Right hindlimb (tissue), 1 donor: ENCODE results near the gene CTBP2.

Experiments
- DNase-seq: peaks from one replicate; pipeline ENCODE4 v3.0.0-alpha.2; 2018

CTBP2 gene

DNA sequence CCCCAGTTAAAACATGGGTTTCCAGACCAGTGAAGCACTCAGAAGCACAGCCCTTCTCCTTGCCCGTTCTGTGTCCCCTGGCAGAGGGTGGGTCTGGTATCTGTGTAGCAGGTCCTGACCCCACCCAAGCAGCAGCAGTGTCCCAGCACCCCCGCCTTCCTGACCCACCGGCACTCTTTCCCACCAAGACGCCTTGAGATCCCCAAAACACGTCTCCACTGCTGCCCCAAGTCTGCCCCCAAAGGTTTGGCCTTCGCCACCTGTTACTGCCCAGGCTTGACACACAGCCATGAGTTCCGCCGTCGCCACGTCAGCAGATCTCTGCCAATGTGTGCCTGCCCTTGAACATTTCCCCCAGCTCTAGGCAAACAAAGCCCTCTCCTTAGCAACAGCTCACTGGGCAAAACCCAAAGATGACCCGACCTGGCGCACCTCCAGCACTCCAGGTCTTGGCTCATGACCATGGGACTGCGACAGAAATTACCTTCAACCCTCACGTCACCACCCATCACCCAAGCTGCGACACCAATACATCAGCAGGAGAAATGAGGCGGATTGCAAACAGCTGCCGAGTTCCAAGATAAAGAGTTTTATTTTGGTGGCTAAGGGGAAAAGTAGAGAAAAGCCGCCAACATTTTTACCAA is 75.6 kb downstream of the CTBP2 start:
- DNase-seq, result peak; percentile 68

DNA sequence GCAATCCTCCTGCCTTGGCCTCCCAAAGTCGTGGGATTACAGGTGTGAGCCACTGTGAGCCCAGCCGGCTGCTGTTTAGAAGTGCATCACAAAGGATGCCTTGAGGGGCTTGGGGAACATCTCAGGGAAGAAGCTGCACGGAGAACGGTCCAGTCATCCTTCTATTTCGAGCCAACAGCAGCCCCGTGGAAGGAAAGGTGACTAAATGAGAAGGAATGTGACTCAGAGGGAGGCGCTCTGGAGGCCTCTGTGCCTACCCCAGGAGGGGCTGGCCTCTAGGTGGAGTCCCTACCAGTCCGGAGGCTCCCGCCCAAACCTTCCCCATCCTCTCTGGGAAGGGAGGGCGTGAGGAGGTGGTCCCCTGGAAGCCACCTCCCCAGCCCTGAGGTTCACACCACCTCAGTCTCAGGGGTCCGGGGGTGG is 76.2 kb downstream of the CTBP2 start:
- DNase-seq, result peak; percentile 47

DNA sequence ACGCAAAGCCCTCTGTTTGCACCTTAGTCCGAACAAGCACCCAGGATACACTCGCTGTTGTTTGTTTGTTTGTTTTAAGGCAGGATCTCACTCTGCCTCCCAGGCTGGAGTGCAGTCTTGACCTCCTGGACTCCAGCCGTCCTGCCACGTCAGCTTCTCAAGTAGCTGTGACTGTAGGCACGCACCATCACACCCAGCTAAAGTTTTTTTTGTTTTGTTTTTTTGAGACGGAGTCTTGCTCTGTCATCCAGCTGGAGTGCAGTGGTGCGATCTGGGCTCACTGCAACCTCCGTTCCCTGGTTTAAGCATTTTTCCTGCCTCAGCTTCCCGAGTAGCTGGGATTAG is 76.8 kb downstream of the CTBP2 start:
- no peak for DNase-seq

DNA sequence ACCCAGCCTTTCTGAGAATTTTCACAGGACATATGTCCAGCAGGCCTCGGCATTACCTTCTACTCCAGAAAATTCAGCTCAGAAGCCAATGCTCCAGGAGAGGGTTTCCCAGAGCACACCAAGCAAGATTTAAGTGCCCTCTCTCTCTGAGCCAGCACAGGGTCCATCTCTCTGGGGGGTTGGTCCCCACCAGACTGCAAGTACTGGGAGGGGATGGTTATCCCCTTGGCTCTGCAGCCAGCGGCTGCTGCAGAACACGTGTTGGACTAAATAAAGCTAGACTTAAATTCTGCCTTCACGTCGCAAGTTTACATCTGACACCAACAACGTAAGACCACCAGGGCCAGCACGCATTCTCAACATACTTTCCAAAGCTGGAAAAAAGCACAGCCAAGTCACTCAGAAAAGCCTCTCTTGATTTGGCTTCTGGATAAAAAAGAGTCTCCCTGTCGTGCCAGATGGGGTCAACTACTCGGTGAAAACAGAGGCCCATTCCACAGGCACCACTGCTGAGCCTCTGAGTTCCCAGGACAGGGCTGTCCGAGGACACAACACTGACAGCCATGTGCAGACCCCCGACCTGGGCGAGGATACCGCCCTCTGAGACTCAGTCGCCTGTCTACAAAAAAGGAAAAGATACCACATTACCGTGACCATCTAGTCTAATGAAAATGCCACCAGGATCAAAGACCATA is 77.3 kb downstream of the CTBP2 start:
- peak; percentile 45 for DNase-seq

DNA sequence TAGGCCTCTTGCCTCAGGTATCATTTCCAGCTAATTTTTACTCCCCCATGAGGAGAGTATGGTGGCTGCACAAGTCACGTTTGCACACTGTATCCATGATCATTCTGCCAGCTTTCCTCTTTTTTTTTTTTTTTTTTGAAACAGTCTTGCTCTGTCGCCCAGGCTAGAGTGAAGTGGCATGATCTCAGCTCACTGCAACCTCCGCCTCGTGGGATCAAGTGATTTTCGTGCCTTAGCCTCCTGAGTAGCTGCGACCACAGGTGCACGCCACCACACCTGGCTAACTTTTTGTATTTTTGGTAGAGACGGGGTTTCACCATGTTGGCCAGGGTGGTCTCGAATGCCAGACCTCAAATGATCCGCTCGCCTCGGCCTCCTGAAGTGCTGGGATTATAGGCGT is 77.9 kb downstream of the CTBP2 start:
- DNase-seq, result peak; percentile 9

DNA sequence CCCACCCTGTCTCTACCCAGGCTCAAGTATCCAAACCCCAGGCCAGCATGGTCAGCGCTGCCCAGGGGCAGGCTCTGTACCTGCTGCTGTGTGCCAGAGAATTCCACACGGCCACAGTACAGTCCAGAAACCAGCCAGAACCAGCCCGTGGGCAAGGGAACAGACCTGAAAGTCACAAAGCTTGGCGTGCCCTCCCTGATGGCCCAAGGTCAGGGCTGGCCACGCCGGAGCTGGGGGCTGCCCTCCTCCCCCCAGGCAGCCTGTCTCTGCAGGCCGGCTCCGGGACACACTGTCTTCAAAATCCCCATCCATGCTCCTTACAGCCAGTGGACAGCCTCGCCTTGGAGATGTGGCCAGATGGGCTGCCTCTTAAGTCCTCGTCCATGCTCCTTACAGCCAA is 78.4 kb downstream of the CTBP2 start:
- no peak for DNase-seq

DNA sequence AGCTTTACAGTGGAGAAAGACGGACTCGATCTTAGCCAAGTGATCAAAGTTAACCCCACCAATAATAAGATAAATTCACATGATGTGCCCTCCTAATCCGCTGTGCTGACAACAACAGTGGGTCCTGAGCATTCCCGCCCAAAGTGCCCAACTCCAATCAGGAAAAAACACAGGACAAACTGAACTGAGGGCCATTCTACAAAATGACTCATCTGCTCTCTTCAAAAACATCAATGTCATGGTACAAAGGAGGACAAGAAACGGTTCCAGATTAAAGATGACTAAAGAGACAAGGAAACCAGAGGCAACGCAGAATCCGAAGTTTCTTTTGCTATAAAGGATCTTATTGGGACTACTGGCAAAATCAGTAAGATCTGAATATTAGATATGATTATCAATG is 79.4 kb downstream of the CTBP2 start:
- no peak for DNase-seq

DNA sequence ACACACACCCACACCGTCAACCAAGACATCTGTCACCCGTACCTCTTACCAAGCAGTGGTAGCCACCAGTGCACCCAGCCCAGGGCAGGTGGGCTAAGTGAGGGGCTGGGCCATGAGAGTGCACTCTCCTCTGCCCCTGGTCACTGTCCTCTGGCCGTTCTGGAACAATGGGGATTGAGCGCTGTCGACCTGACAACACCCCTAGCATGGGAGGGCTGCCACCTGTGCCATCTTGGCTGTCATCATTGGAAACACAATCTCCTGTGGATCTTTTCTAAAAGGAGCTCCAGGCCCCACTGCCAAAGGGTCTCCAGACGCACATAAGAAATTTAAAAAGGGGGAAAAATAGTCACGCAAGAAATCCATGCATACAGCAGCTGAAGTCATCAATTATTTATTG is 80.1 kb downstream of the CTBP2 start:
- DNase-seq, result peak; percentile 5

DNA sequence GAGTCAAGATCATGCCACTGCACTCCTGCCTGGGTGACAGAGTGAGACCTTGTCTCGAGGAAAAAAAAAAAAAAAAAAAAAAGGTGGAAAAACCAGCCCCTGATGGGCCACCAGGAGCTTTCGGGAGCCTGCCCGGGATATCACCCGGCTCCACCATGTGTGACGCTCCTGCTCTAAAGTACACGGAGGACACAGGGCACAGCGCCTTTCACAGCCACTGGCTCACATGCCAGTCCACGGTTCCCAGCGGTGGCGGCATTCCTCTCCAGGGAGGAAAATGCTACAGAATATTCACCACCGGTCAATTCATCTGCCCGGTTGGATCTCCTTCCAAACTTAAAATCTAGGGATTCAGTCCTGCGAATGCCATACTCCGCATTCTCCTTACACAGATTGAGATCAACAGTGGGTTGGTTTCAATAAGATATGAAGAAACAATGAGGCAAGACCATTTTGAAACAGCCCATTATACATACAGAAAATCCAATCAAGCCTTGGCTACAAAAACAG is 81.2 kb downstream of the CTBP2 start:
- peak; percentile 17 for DNase-seq

DNA sequence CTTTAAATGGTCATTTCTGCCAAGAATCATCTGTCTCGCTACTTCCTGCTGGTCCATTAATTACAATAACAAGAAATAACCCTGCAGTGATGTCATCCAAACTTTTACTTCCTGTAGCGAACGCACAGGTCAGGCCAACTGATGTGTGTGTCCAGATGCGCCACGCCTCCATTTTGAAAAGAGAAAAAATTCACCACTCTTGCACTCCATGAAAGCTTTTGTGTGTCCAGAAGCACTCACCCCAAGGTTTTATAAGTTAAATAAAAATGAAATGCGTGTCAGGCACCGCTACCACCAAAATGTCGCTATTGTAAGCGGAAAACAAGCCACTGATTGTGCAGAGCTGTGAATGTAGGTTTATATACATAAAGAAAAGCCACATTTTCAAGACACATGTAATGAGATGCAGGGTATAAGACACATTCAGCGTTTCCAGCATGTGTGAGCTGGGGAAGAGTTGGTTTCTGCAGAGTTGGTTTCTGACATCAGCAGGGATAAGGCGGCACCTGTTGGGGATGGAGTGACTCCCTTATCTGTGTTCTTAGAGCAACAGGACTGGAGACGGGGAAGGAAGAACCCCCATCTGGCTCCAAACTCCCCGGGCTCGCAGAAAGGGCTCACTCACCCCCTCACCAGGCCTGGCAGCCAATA is 83.3 kb downstream of the CTBP2 start:
- peak; percentile 29 for DNase-seq

DNA sequence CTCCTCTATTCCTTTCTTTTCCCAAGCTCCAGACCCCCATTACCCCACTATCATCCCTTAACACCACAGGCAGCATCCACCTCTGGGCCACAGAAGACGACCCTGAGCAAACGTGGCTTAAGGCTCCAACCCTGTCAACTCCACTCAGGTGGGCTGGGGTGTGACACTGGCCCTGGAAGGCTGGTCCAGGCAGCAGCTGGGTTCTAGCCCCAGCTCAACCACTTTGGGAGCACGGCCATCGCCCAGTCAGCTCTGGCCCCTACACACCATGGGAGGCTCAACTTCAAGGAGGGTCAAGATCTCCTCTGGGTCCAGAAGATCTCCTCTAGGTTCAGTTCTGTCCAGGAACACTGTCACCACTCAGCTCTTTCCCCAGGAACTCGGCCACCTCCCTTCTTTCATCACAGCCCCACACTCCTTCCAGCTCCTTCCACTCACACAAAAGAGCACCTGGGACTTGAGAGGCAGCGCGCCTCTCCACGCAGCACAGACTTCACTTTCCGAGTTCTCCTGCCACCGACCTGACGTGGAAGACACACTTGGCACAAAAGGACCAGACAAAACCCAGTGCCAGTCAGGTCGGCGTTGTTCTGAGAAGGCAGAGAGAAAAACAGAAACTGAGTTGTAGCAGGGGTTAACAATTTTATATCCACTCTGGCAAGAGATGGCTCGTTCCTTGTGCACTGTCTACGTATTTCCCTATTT is 84.1 kb downstream of the CTBP2 start:
- peak; percentile 17 for DNase-seq

DNA sequence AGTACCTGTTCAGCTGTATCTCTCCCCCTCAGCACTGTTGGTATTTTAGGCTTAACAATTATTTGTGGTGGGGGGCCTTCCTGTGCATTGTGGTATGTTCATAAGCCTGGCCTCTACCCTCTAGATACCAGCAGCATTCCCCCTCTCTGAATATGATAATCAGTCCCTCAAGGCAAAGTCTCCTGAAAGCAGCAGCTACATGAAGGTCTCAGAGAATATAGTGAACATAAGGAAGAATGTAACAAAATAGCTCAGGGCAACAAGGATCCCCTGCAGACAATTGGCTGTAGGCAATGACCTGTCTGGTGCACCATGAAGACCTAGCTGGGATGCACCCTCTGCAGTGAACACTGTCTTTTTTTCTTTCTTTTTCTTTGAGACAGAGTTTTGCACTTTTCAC is 86.4 kb downstream of the CTBP2 start:
- DNase-seq, result no peak

DNA sequence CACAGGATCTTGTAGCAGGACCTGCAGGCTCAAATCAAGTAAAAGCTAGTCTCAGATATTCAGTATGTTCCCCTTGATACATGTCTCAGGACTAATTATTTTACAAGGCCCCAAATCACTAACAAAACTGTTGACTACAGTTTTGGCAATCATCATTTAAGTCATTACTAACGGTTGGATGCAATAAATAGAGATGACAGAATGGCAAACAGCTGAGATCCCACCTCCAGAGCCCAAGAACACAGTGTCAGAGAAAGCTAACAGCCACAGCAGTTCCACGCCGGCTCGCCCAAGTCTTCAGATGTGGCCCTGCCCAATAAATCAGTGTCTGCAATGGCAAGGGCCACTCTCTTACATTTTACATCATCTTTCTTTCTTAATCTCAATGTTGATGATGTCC is 87.6 kb downstream of the CTBP2 start:
- DNase-seq, result no peak

DNA sequence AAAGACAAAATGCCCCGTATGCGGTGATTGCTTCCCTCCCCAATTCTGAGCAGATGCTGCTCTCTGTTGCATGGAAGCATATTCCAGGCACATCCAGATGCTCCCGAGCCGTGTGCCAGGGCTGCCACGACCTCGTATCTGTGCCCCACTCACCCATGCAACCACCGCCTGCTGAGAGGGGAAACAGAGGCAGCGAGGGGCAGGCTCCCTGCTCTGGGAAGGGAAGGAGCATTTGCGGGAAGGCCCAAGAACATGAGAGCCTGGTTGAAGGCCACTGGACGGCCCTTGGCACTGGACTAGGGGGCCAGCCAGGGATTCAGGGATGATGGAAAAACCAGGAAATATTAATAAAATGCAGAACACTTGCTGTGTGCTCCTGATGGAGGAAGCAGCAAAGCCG is 89.4 kb downstream of the CTBP2 start:
- DNase-seq, result no peak

DNA sequence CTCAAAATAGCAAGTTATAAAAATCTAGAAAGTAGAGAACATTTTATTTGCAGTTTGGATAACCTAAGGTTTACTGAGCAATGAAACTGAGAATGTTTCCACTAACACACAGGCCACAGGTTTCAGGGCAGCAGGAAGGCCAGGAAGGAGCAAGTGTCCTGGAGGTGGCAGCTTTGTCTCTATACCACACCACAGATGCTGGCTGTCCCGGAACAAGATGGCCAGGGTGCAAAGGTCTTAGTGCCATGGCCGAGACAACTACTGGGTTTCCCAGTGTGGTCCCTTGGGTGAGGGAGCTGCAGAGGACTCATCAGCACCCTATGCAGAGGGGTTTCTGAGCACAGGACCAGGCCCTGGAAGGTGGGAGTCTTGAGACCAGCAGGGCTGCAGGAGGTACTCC is 92.0 kb downstream of the CTBP2 start:
- no peak for DNase-seq

DNA sequence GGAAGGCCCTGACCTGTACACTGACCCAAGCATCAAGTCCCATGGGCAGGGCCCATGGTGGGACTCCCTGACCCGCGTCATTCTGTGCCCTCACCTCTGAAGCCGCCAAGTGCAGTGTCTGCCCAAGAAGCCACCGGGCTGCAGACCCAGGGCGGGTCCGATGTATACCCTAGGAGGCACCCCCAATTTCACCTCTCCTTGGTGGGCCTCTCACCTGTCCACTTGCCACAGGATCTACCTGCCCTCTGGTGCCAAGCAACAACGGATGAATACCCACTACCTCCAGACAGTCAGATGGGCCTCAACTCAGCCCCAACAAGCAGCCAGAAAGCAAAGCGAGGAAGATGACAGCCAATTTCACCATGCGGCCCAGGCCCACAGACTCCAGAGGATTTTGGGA is 92.6 kb downstream of the CTBP2 start:
- DNase-seq, result no peak

DNA sequence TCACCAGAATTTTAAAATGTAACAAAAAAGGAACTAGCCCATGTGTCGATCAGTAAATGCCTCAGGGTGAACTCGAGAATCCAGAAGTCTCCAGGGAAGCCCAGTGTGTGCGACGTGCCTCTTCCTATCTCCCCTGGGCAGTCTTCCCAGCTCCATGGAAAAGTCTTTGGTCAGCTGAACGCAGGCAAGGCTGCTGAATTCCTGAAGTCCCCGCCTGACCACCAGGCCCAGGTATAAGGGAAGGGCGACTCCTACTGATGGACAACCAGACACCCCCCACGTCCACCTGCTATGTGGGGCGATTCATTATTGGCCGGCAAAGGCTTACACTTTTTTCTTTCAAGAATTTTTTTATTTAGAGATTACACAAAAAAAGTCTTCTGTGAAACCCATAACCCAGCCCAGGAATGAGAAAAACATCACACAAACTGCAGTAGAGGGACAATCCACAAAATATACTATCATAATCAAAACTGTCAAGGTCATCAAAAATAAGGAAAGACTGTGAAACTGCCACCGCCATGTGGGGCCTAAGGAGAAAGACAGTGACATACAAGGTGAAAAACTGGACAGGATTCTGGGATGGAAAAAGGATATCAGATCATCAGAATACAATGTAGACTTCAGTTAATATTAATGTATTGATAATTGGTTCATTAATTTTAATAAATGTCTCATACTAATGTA is 93.5 kb downstream of the CTBP2 start:
- DNase-seq, result no peak

DNA sequence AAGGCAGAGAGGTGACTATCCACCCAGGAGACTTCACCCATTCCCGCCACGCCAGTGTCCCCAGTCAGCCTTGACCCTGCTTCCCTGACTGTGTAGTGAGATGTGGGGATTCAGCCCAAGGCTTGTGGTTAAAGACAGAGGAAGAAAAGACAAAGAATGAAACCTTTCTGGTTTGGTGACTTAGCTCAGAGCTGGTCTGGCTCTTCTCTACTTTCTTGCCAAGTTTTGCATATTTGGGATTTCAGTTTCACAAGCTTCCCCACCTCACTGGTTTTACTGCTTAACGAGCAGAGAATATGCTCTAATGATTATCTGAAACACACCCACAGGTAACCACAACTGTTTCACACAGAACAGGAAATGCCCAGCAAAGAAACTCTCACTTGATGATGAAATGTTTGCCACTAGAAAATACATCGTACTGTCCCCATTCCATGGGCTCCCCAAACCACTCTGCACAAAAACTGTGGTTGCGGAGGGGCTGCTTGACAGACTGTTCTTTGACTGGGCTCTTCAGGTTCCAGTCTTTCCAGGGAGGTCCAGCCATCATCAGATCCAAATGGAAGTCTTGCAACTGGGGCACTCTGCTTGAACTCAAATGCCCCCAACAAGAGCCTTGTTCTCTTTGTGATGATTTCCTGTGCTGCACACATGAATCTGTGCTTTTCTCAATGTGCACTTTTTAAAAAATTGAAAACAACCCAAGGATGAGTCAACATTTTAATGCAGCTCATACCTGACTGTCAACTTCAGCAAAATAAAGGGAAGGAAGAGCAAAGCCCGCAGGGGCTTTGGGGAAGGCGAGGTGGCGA is 95.5 kb downstream of the CTBP2 start:
- no peak for DNase-seq

DNA sequence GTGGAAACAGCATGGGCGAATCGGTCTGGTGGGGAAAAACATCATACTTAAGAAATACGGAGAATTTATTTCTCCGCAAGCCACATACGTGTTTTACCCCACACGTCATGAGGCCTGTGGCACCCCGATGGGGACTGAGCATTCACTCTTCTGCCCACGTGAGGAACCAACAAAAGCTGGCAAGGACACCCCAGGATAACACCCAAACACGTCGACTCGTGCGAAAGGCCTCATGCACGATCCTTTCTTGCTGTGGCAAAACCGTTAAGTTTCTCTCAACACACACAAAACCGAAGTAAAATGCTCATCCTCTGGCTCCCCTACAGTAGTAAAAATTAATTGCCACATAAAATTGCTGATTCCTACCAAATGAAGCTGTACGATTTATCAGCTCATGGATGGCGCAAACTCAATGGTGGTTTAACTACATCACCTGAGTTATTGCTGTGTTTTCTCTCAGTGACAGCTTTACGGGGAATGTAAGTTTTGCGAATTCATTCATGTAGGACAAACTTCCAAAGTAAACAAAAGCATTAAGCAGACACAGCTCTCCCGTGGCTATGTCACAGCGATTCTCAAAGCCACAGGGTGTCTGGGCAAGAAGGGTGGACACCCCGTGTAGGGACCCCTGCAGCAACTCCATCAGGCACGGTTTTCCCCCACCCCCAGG is 97.0 kb downstream of the CTBP2 start:
- no peak for DNase-seq

DNA sequence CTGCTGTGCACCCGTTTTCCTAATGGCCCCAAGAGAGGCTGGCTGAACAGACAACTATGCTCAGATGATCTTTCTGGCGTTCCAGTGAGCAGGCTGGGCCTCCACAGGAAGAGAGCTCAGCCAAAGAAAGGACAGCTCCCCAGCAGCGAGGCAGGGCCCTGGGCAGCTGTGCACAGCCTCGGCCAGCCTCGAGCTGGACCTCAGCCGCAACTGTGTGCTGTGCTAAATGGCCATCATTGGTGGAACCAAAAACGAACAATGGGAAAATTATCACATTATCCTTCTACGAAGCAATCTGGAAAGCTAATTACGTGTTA is 97.5 kb downstream of the CTBP2 start:
- DNase-seq, result peak; percentile 52

DNA sequence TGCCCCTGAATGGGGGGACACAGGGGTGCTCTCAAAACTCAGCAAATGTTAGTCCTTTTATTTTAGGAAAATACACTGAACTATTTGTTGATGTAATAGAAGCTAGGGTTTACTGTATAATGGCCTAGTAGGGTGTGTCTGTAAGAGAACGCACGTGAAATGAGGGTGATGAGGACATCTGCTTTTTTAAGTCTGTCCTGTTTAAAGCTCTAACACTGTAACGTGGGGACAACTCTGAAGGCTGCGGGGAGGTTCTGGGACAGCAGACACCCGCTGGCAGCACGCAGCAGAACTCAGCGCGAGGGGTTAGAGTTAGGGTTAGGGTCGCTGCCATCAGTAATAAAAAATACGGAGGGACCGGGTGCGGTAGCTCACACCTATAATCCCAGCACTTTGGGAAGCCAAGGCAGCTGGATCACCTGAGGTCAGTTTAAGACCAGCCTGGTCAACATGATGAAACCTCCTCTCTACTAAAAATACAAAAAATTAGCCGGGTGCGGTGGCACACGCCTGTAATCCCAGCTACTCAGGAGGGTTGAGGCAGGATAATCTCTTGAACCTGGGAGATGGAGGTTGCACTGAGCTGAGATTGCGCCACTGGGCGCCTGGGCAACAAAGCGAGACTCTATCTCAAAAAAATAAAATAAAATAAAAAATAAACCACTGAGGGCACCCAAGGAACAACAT is 98.0 kb downstream of the CTBP2 start:
- DNase-seq, result no peak
